ENCODE data around the gene C6orf89. TPM values are rescaled to one million over a fixed set of nuclear protein-coding genes. Genes with fewer than 3 reads are reported as not detected.
"Not testable (repeated sequence)": the region's sequence is repeated elsewhere in the genome, so short reads cannot be mapped to it uniquely, and the experiment has no call there.

Gene C6orf89
- total RNA-seq, 2 experiments from 2014 or later: 24.7 to 29.8 TPM

GRCh38 chr6:36938536-36938935 is 52.8 kb downstream of the C6orf89 start:
- ATAC-seq (no peak), DNase-seq (no peak)
- H3K4me1 Mint-ChIP-seq (ENCODE audit: low read depth): no peaks in the 10 kb centered on the region
- no peak overlapping the region for H3K4me3 Mint-ChIP-seq
- H3K27me3 Mint-ChIP-seq: no peaks in the 10 kb centered on the region
- POLR2A ChIA-PET: no interaction called here
- intact Hi-C loops (cut with micrococcal nuclease): no loop called here
- H3K9me3 Mint-ChIP-seq: no peaks in the 10 kb centered on the region
- no peak overlapping the region for H3K27ac Mint-ChIP-seq
- no peak for TF ChIP-seq CTCF (IDR thresholded peaks at IDR 0.05)
- no peaks in the 10 kb centered on the region for H3K36me3 Mint-ChIP-seq (ENCODE audit: low read depth)
- CTCF ChIA-PET: no interaction called here

- H3K4me1 Mint-ChIP-seq (ENCODE audit: low read depth); H3K27ac Mint-ChIP-seq; H3K9me3 Mint-ChIP-seq; DNase-seq; H3K27me3 Mint-ChIP-seq; H3K4me3 Mint-ChIP-seq; CTCF ChIA-PET; ATAC-seq; POLR2A ChIA-PET; H3K36me3 Mint-ChIP-seq (ENCODE audit: low read depth); intact Hi-C loops (cut with micrococcal nuclease): not testable (repeated sequence)
Measured at GRCh38 chr6:36939005-36939404, 53.3 kb downstream of the C6orf89 start.

GRCh38 chr6:36940027-36940426 is 54.3 kb downstream of the C6orf89 start:
- Mint-ChIP-seq H3K36me3 (ENCODE audit: low read depth) (no peaks in the 10 kb centered on the region), H3K9me3 (no peaks in the 10 kb centered on the region), H3K27ac (no peak overlapping the region), H3K4me1 (ENCODE audit: low read depth) (peaks cover 4% of the 10 kb centered on the region), H3K4me3 (no peak overlapping the region), H3K27me3 (no peaks in the 10 kb centered on the region)
- ChIA-PET CTCF (interaction anchor here (0.8 to 0.9 kb wide), 2 partner anchors 16 to 55 kb away, joined by 3 read pairs; no protein-coding TSS in a partner anchor), POLR2A (no interaction called here)
- no peak for TF ChIP-seq CTCF (IDR thresholded peaks at IDR 0.05)
- ATAC-seq: no peak
- intact Hi-C loops (cut with micrococcal nuclease): no loop called here
- no peak for DNase-seq

DNA sequence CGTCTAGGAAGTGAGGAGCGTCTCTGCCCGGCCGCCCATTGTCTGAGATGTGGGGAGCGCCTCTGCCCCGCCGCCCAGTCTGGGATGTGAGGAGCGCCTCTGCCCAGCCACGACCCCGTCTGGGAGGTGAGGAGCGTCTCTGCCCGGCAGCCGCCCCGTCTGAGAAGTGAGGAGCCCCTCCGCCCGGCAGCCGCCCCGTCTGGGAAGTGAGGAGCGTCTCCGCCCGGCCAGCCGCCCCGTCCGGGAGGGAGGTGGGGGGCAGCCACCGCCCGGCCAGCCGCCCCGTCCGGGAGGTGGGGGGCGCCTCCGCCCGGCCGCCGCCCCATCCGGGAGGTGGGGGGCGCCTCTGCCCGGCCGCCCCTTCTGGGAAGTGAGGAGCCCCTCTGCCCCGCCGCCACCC is 55.8 kb downstream of the C6orf89 start:
- H3K36me3 Mint-ChIP-seq (ENCODE audit: low read depth); ATAC-seq: not testable (repeated sequence)

DNA sequence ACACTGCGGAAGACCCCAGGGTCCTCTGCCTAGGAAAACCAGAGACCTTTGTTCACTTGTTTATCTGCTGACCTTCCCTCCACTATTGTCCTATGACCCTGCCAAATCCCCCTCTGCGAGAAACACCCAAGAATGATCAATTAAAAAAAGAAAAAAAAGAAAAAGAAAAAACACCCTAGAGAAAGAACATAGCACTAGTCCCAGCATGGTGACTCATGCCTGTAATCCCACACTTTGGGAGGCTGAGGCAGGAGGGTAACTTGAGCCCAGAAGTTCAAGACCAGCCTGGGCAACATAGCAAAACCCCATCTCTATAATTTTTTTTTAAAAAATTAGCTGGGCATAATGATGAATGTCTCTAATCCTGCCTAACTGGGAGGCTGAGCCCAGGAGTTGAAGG is 56.6 kb downstream of the C6orf89 start:
- ATAC-seq; H3K27me3 Mint-ChIP-seq; DNase-seq; H3K36me3 Mint-ChIP-seq (ENCODE audit: low read depth); H3K4me1 Mint-ChIP-seq (ENCODE audit: low read depth); H3K9me3 Mint-ChIP-seq; CTCF ChIA-PET; POLR2A ChIA-PET; H3K4me3 Mint-ChIP-seq; H3K27ac Mint-ChIP-seq; intact Hi-C loops (cut with micrococcal nuclease): not testable (repeated sequence)

More for the DNA sequence above, 55.8 kb downstream of the C6orf89 start:
- H3K27me3 Mint-ChIP-seq; H3K27ac Mint-ChIP-seq; H3K4me1 Mint-ChIP-seq (ENCODE audit: low read depth); H3K4me3 Mint-ChIP-seq; DNase-seq; H3K9me3 Mint-ChIP-seq; intact Hi-C loops (cut with micrococcal nuclease); POLR2A ChIA-PET; CTCF ChIA-PET: not testable (repeated sequence)

GRCh38 chr6:36944650-36945049 is 58.9 kb downstream of the C6orf89 start:
- DNase-seq (no peak), ATAC-seq (peak; percentile 20)
- no peaks in the 10 kb centered on the region for H3K27me3 Mint-ChIP-seq
- H3K36me3 Mint-ChIP-seq (ENCODE audit: low read depth): no peaks in the 10 kb centered on the region
- H3K27ac Mint-ChIP-seq: no peak overlapping the region
- intact Hi-C loops (cut with micrococcal nuclease): no loop called here
- H3K9me3 Mint-ChIP-seq: no peaks in the 10 kb centered on the region
- no peak for TF ChIP-seq CTCF (IDR thresholded peaks at IDR 0.05)
- CTCF ChIA-PET: no interaction called here
- H3K4me3 Mint-ChIP-seq: no peak overlapping the region
- POLR2A ChIA-PET: no interaction called here
- peaks cover 17% of the 10 kb centered on the region for H3K4me1 Mint-ChIP-seq (ENCODE audit: low read depth)

DNA sequence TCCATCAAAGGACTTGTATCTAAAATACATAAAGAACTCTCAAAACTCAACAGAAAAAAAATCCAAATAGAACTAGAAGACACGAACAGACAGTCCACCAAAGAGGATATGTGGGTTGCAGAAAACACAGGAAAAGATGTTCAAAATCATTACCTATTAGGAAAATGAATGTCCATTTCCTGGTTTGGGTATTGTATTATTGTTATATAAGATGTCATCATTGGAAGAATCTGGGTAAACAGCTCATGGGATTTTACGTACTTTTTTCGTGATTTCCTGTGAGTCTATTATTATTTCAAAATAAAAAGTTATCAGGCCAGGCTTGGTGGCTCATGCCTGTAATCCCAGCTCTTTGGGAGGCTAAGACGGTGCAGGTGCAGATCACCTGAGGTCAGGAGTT is 59.5 kb downstream of the C6orf89 start:
- DNase-seq: no peak
- no peak overlapping the region for H3K4me3 Mint-ChIP-seq
- POLR2A ChIA-PET: no interaction called here
- no peaks in the 10 kb centered on the region for H3K27me3 Mint-ChIP-seq
- H3K27ac Mint-ChIP-seq: no peak overlapping the region
- no peak for ATAC-seq
- intact Hi-C loops (cut with micrococcal nuclease): no loop called here
- peaks cover 21% of the 10 kb centered on the region for H3K4me1 Mint-ChIP-seq (ENCODE audit: low read depth)
- TF ChIP-seq CTCF (IDR thresholded peaks at IDR 0.05): no peak
- CTCF ChIA-PET: no interaction called here
- H3K9me3 Mint-ChIP-seq: no peaks in the 10 kb centered on the region
- no peaks in the 10 kb centered on the region for H3K36me3 Mint-ChIP-seq (ENCODE audit: low read depth)

Data from activated CD8-positive, alpha-beta T cell treated with anti-CD3 and anti-CD28 coated beads for 36 hours (primary cell).